ENCODE measurements around the gene CUL1.

The CUL1 gene

GRCh38 chr7:148793590-148793989 is 94.9 kb downstream of the CUL1 start:
- Histone ChIP-seq H3K27me3 (ENCODE audit: insufficient read depth, low read length) (no peaks in the 10 kb centered on the region), H3K9ac (ENCODE audit: low read depth, low read length) (no peak overlapping the region), H3K36me3 (ENCODE audit: insufficient read depth, low read length) (peaks cover 94% of the 10 kb centered on the region), H3K4me1 (ENCODE audit: insufficient read depth, low read length) (no peaks in the 10 kb centered on the region), H3K27ac (ENCODE audit: low read depth, low read length) (no peak overlapping the region), H3K9me3 (ENCODE audit: insufficient read depth, low read depth, low read length) (no peaks in the 10 kb centered on the region), H3K4me3 (ENCODE audit: low read length) (no peak overlapping the region)
- WGBS: 75% methylated on average over 1 of the region's 1 CpG

GRCh38 chr7:148794476-148794875 is 95.8 kb downstream of the CUL1 start:
- Histone ChIP-seq H3K4me1 (ENCODE audit: insufficient read depth, low read length) (no peaks in the 10 kb centered on the region; the same call in 1 of the 2 replicates), H3K4me3 (ENCODE audit: low read length) (no peak overlapping the region), H3K36me3 (ENCODE audit: insufficient read depth, low read length) (peaks cover 94% of the 10 kb centered on the region), H3K9me3 (ENCODE audit: insufficient read depth, low read depth, low read length) (no peaks in the 10 kb centered on the region), H3K9ac (ENCODE audit: low read depth, low read length) (no peak overlapping the region), H3K27ac (ENCODE audit: low read depth, low read length) (no peak overlapping the region), H3K27me3 (ENCODE audit: insufficient read depth, low read length) (no peaks in the 10 kb centered on the region)
- WGBS: 100% methylated on average over 3 of the region's 3 CpGs

GRCh38 chr7:148796841-148797240 is 98.1 kb downstream of the CUL1 start:
- no peaks in the 10 kb centered on the region for H3K27me3 ChIP-seq (ENCODE audit: insufficient read depth, low read length)
- no peak overlapping the region for H3K9ac ChIP-seq (ENCODE audit: low read depth, low read length)
- no peak overlapping the region for H3K4me3 ChIP-seq (ENCODE audit: low read length)
- peaks cover 93% of the 10 kb centered on the region for H3K36me3 ChIP-seq (ENCODE audit: insufficient read depth, low read length)
- no peaks in the 10 kb centered on the region for H3K9me3 ChIP-seq (ENCODE audit: insufficient read depth, low read depth, low read length)
- 94% methylated on average over 10 of the region's 10 CpGs for WGBS
- no peak overlapping the region for H3K27ac ChIP-seq (ENCODE audit: low read depth, low read length)
- H3K4me1 ChIP-seq (ENCODE audit: insufficient read depth, low read length): peaks cover 4% of the 10 kb centered on the region; the same call in 1 of the 2 replicates

GRCh38 chr7:148799893-148800555 is 101.3 kb downstream of the CUL1 start:
- Histone ChIP-seq H3K4me1 (ENCODE audit: insufficient read depth, low read length) (peaks cover 4% of the 10 kb centered on the region; the same call in 1 of the 2 replicates), H3K9me3 (ENCODE audit: insufficient read depth, low read depth, low read length) (no peaks in the 10 kb centered on the region), H3K27ac (ENCODE audit: low read depth, low read length) (peak overlapping the region; percentile 39; the same call in 1 of the 2 replicates), H3K4me3 (ENCODE audit: low read length) (no peak overlapping the region), H3K36me3 (ENCODE audit: insufficient read depth, low read length) (peaks cover 68% of the 10 kb centered on the region), H3K27me3 (ENCODE audit: insufficient read depth, low read length) (no peaks in the 10 kb centered on the region), H3K9ac (ENCODE audit: low read depth, low read length) (no peak overlapping the region)
- 43% methylated on average over 9 of the region's 10 CpGs for WGBS

GRCh38 chr7:148800677-148801076 is 102.0 kb downstream of the CUL1 start:
- no peak overlapping the region for H3K9ac ChIP-seq (ENCODE audit: low read depth, low read length)
- peaks cover 4% of the 10 kb centered on the region; the same call in 1 of the 2 replicates for H3K4me1 ChIP-seq (ENCODE audit: insufficient read depth, low read length)
- WGBS: 87% methylated on average over 13 of the region's 13 CpGs
- H3K9me3 ChIP-seq (ENCODE audit: insufficient read depth, low read depth, low read length): no peaks in the 10 kb centered on the region
- H3K27me3 ChIP-seq (ENCODE audit: insufficient read depth, low read length): no peaks in the 10 kb centered on the region
- peak overlapping the region; percentile 45; the same call in 1 of the 2 replicates for H3K27ac ChIP-seq (ENCODE audit: low read depth, low read length)
- H3K4me3 ChIP-seq (ENCODE audit: low read length): no peak overlapping the region
- peaks cover 64% of the 10 kb centered on the region for H3K36me3 ChIP-seq (ENCODE audit: insufficient read depth, low read length)

- H3K9me3 ChIP-seq (ENCODE audit: insufficient read depth, low read depth, low read length): no peaks in the 10 kb centered on the region
- H3K27ac ChIP-seq (ENCODE audit: low read depth, low read length): no peak overlapping the region
- 94% methylated on average over 10 of the region's 10 CpGs for WGBS
- no peak overlapping the region for H3K9ac ChIP-seq (ENCODE audit: low read depth, low read length)
- H3K4me3 ChIP-seq (ENCODE audit: low read length): no peak overlapping the region
- peaks cover 64% of the 10 kb centered on the region for H3K36me3 ChIP-seq (ENCODE audit: insufficient read depth, low read length)
- peaks cover 4% of the 10 kb centered on the region; the same call in 1 of the 2 replicates for H3K4me1 ChIP-seq (ENCODE audit: insufficient read depth, low read length)
- H3K27me3 ChIP-seq (ENCODE audit: insufficient read depth, low read length): no peaks in the 10 kb centered on the region
Observed at GRCh38 chr7:148802101-148802493, 103.4 kb downstream of the CUL1 start.

- H3K27ac ChIP-seq (ENCODE audit: low read depth, low read length): no peak overlapping the region
- peaks cover 64% of the 10 kb centered on the region for H3K36me3 ChIP-seq (ENCODE audit: insufficient read depth, low read length)
- WGBS: 95% methylated on average over 5 of the region's 5 CpGs
- peaks cover 4% of the 10 kb centered on the region; the same call in 1 of the 2 replicates for H3K4me1 ChIP-seq (ENCODE audit: insufficient read depth, low read length)
- H3K4me3 ChIP-seq (ENCODE audit: low read length): no peak overlapping the region
- no peak overlapping the region for H3K9ac ChIP-seq (ENCODE audit: low read depth, low read length)
- H3K27me3 ChIP-seq (ENCODE audit: insufficient read depth, low read length): no peaks in the 10 kb centered on the region
- H3K9me3 ChIP-seq (ENCODE audit: insufficient read depth, low read depth, low read length): no peaks in the 10 kb centered on the region
Observed at GRCh38 chr7:148803094-148803493, 104.4 kb downstream of the CUL1 start.

GRCh38 chr7:148804343-148805235 is 105.9 kb downstream of the CUL1 start:
- Histone ChIP-seq H3K4me1 (ENCODE audit: insufficient read depth, low read length) (peaks cover 4% of the 10 kb centered on the region), H3K27ac (ENCODE audit: low read depth, low read length) (no peak overlapping the region), H3K9ac (ENCODE audit: low read depth, low read length) (no peak overlapping the region), H3K27me3 (ENCODE audit: insufficient read depth, low read length) (no peaks in the 10 kb centered on the region), H3K36me3 (ENCODE audit: insufficient read depth, low read length) (peaks cover 64% of the 10 kb centered on the region), H3K9me3 (ENCODE audit: insufficient read depth, low read depth, low read length) (no peaks in the 10 kb centered on the region), H3K4me3 (ENCODE audit: low read length) (no peak overlapping the region)
- WGBS: 90% methylated on average over 9 of the region's 10 CpGs

GRCh38 chr7:148806187-148806586 is 107.5 kb downstream of the CUL1 start:
- Histone ChIP-seq H3K9ac (ENCODE audit: low read depth, low read length) (no peak overlapping the region), H3K4me3 (ENCODE audit: low read length) (no peak overlapping the region), H3K9me3 (ENCODE audit: insufficient read depth, low read depth, low read length) (no peaks in the 10 kb centered on the region), H3K36me3 (ENCODE audit: insufficient read depth, low read length) (peaks cover 62% of the 10 kb centered on the region), H3K4me1 (ENCODE audit: insufficient read depth, low read length) (no peaks in the 10 kb centered on the region; the same call in 1 of the 2 replicates), H3K27ac (ENCODE audit: low read depth, low read length) (no peak overlapping the region), H3K27me3 (ENCODE audit: insufficient read depth, low read length) (no peaks in the 10 kb centered on the region)
- WGBS: 96% methylated on average over 7 of the region's 7 CpGs

GRCh38 chr7:148807436-148807835 is 108.7 kb downstream of the CUL1 start:
- no peak overlapping the region for H3K27ac ChIP-seq (ENCODE audit: low read depth, low read length)
- H3K9ac ChIP-seq (ENCODE audit: low read depth, low read length): no peak overlapping the region
- H3K4me1 ChIP-seq (ENCODE audit: insufficient read depth, low read length): no peaks in the 10 kb centered on the region; the same call in 1 of the 2 replicates
- no peak overlapping the region for H3K4me3 ChIP-seq (ENCODE audit: low read length)
- H3K36me3 ChIP-seq (ENCODE audit: insufficient read depth, low read length): peaks cover 65% of the 10 kb centered on the region
- WGBS: 96% methylated on average over 4 of the region's 4 CpGs
- H3K9me3 ChIP-seq (ENCODE audit: insufficient read depth, low read depth, low read length): no peaks in the 10 kb centered on the region
- no peaks in the 10 kb centered on the region for H3K27me3 ChIP-seq (ENCODE audit: insufficient read depth, low read length)

GRCh38 chr7:148809856-148810255 is 111.2 kb downstream of the CUL1 start:
- Histone ChIP-seq H3K27ac (ENCODE audit: low read depth, low read length) (peak overlapping the region; percentile 1; the same call in 1 of the 2 replicates), H3K36me3 (ENCODE audit: insufficient read depth, low read length) (peaks cover 89% of the 10 kb centered on the region), H3K4me1 (ENCODE audit: insufficient read depth, low read length) (no peaks in the 10 kb centered on the region; the same call in 1 of the 2 replicates), H3K27me3 (ENCODE audit: insufficient read depth, low read length) (no peaks in the 10 kb centered on the region), H3K4me3 (ENCODE audit: low read length) (no peak overlapping the region), H3K9ac (ENCODE audit: low read depth, low read length) (no peak overlapping the region), H3K9me3 (ENCODE audit: insufficient read depth, low read depth, low read length) (no peaks in the 10 kb centered on the region)
- 62% methylated on average over 4 of the region's 4 CpGs for WGBS

Data from HUES64 (cell line).